GM21529 (cell line): ENCODE results near the gene ENPP5.

Source experiments
- ATAC-seq: cut with Tn5 transposase; IDR thresholded peaks from one replicate; pipeline ENCODE4 v1.9.1; 2021; ENCODE audit not compliant: unreplicated experiment

Gene ENPP5

DNA sequence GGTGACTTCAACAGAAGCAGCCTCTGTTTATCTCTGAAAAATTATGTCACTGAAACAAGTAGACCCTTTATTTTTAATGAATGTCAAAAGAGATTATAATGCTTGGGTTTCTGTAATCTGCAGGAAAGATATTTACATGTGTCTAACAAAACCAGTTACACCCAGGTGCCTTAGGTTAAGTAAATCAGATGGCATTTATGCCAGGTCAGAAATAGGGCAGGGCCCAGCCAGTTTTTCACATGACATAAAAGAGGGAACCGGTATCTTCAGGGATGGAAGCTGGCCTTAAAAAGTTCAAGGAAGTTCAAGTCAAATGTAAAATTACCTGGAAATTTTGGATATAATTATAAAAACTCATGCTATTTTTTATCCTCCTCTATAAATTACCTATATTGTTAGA, 55.1 kb downstream of the ENPP5 start:
- ATAC-seq: no peak

DNA sequence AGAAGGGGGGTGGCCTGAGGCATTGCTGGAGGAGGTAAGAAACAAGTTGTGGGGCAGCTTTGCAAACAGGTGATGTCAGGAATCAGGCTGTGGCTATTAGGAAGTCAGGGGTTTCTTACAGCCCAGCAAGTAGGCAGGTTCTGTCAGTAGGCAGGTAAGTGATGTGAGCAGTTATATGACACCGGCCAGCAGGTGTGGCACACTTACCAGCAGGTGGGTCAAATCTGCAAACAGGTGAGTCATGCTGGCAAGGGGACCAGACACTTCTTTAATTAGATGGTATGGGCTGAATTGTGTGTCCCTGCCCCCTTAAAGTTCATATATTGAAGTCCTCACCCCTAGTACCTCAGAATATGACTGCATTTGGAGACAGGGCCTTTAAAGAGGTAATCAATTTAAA, 57.4 kb downstream of the ENPP5 start:
- ATAC-seq: no peak
